BJ (cell line): ENCODE results near the gene SLC15A1. TPM values are rescaled to one million over a fixed set of nuclear protein-coding genes. Genes with fewer than 3 reads are reported as not detected.

ENCODE experiments used
- CTCF ChIA-PET: fragments of 350-600 bp; formaldehyde crosslinking; extraction: SDS; loops from one replicate; lab custom pipeline; 2021; ENCODE audit warnings: antibody characterized with exemption, inconsistent platforms; lab: Yijun Ruan, JAX
- POLR2A ChIA-PET: fragments of 300-600 bp; sonication (Branson Sonifier 250); formaldehyde crosslinking; extraction: SDS; loops from one replicate; lab custom pipeline; 2021; ENCODE audit warnings: antibody characterized with exemption; lab: Charles Lee
- DNase-seq: peaks from one replicate; pipeline ENCODE4 v3.0.0-alpha.2; 2011; ENCODE audit warnings: low read depth
- H3K27me3 ChIP-seq: 2 replicates; pipeline ENCODE4 v1.6.0; 2011; ENCODE audit warnings: low read length; ENCODE audit not compliant: control insufficient read depth, insufficient read depth
- H3K36me3 ChIP-seq: 2 replicates; pipeline ENCODE4 v1.5.1; 2011; ENCODE audit warnings: low read length; ENCODE audit not compliant: control insufficient read depth, insufficient read depth
- H3K4me3 ChIP-seq: 2 replicates; pipeline ENCODE4 v1.5.1; 2011; ENCODE audit warnings: low read depth, mild to moderate bottlenecking, control low read depth, low read length
- polyA plus RNA-seq: library from polyadenylated mRNA; depleted of rRNA; stranded (reverse); fragments of >200 nt; gene quantifications from 2 replicates; pipeline ENCODE4 v1.2.3, GENCODE V29; 2011
- TF ChIP-seq, protein P1 (sequence below): IDR thresholded peaks from 2 replicates; pipeline ENCODE4 v1.5.1; 2011; ENCODE audit warnings: low read depth, mild to moderate bottlenecking, control low read depth, inconsistent platforms, low read length, moderate library complexity; ENCODE audit not compliant: insufficient read depth

The SLC15A1 gene
- polyA plus RNA-seq, 1 experiment = not detected

DNA sequence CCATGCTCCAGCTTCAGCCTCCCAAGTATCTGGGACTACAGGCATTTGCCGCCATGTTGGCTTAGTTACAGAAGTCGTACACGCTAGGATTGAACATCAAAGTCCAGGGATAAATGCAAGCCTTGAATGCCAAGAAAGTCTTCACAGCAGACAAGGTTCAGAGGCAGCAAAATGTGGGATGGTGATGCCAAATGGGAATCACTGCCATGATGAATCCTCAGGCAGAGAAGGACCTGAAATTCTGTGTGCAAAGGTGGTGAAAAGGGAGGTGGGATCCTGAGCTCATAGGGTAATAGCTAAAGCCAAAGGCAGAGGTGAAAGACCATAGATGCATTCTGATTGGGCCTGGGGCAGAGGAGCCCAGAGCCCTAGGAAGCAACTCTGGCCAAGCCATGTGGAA lies 96.2 kb downstream of the SLC15A1 start:
- ChIA-PET CTCF (interaction anchor here (8.5 kb wide), 1 partner anchor 211 kb away, joined by 91 read pairs; no protein-coding TSS in a partner anchor), POLR2A (no interaction called here)
- DNase-seq = no peak
- Histone ChIP-seq H3K27me3 (no peaks in the 10 kb centered on the region), H3K36me3 (no peaks in the 10 kb centered on the region), H3K4me3 (no peak overlapping the region)
- TF ChIP-seq, protein P1, sequence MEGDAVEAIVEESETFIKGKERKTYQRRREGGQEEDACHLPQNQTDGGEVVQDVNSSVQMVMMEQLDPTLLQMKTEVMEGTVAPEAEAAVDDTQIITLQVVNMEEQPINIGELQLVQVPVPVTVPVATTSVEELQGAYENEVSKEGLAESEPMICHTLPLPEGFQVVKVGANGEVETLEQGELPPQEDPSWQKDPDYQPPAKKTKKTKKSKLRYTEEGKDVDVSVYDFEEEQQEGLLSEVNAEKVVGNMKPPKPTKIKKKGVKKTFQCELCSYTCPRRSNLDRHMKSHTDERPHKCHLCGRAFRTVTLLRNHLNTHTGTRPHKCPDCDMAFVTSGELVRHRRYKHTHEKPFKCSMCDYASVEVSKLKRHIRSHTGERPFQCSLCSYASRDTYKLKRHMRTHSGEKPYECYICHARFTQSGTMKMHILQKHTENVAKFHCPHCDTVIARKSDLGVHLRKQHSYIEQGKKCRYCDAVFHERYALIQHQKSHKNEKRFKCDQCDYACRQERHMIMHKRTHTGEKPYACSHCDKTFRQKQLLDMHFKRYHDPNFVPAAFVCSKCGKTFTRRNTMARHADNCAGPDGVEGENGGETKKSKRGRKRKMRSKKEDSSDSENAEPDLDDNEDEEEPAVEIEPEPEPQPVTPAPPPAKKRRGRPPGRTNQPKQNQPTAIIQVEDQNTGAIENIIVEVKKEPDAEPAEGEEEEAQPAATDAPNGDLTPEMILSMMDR = no peak

DNA sequence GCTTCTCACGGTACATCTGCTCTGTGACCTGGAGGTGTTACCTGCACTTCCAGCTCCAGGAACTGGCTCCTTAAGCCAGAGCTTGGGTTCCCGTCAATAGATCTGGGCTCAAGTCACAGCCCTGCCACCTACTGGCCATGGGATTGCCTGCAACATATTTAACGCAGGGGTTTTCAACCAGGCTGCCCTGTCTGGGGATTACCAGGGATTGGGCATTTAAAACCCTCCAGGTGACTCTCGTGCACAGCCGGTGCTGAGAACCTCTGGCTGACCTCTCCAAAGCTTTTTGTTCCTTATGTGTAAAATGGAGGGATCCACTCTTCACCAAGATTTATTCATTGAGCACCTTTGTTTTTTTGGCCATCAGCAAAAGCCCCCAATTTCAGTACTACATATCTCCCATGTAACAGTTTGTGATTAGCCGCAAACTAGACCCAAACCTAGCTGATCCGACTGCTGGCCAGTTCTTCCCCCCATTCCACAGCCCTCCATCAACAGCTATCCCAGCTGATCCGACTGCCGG lies 98.9 kb downstream of the SLC15A1 start:
- Histone ChIP-seq H3K36me3 (no peaks in the 10 kb centered on the region), H3K4me3 (no peak overlapping the region), H3K27me3 (no peaks in the 10 kb centered on the region)
- TF ChIP-seq, protein P1 = peak; percentile 91
- ChIA-PET POLR2A (interaction anchor here (0.7 kb wide), 1 partner anchor 169 kb away, joined by 3 read pairs; no protein-coding TSS in a partner anchor), CTCF (interaction anchor here (0.5 to 8.5 kb wide), 54 partner anchors 9 to 805 kb away, joined by 3 to 91 read pairs (median 4); partner anchors contain the start of gene STK24)
- no peak for DNase-seq

DNA sequence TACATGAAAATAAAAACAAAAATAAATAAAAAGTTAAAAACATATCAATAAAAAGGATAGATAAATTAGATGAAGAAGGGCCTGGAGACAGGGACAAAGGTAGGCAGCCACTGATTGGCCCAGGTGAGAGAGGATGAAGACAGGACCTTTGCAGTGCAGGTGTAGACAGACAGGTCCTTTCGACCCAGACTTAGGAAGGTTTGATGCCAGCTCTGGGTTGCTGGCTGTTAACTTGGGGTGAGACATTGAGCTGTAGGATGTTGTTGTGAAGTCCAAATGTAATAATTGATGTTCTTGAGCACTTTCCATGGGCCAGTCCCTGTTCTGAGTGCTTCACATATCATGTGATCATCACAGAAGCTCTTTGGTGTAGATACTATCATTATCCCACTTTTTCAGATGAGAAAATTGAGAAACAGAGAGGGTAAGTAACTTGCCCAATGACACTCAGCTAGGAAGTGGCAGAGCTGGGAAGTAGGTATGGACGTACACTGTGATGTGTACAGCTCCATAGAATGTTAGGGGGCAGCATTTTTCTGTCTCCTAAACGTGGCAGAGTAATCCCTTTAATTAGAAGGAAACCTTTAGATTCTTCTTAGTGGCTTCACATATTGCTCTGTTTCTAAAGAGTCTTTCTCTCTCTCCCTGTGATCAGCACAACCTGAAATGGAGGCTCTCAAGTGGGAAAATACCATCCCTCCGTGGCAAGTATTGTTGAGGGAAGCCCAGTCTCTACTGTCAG lies 99.6 kb downstream of the SLC15A1 start:
- H3K4me3 ChIP-seq = no peak overlapping the region
- H3K27me3 ChIP-seq = no peaks in the 10 kb centered on the region
- ChIA-PET CTCF (interaction anchor here (0.6 to 8.5 kb wide), 49 partner anchors 9 to 620 kb away, joined by 3 to 91 read pairs (median 5); partner anchors contain the start of gene STK24), POLR2A (interaction anchor here (0.7 kb wide), 1 partner anchor 170 kb away, joined by 3 read pairs; no protein-coding TSS in a partner anchor)
- TF ChIP-seq, protein P1 = no peak
- DNase-seq = no peak
- H3K36me3 ChIP-seq = no peaks in the 10 kb centered on the region

DNA sequence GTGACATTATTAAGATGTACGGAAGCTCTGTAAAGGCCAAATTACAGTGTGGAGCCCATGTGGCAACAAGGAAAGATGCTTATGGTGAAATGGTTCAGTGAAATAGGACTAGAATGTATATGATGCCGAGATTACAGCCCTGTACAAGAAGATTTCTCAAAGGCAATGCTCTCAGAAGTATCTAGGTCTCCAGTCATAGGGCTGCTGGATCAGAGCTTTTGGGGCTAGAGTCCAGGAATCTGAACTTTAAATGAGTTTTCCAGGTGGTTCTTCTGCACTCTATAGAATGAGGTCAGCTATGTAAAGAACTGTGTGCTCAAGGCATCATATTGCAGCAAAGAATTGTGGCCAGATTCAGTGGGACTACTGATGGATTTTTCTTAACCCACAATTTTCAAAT lies 100.2 kb downstream of the SLC15A1 start:
- Histone ChIP-seq H3K4me3 (no peak overlapping the region), H3K36me3 (no peaks in the 10 kb centered on the region), H3K27me3 (no peaks in the 10 kb centered on the region)
- DNase-seq = no peak
- POLR2A ChIA-PET = no interaction called here
- TF ChIP-seq, protein P1 = no peak
- CTCF ChIA-PET = interaction anchor here (0.6 to 8.5 kb wide), 18 partner anchors 9 to 619 kb away, joined by 3 to 91 read pairs (median 6); no protein-coding TSS in a partner anchor

DNA sequence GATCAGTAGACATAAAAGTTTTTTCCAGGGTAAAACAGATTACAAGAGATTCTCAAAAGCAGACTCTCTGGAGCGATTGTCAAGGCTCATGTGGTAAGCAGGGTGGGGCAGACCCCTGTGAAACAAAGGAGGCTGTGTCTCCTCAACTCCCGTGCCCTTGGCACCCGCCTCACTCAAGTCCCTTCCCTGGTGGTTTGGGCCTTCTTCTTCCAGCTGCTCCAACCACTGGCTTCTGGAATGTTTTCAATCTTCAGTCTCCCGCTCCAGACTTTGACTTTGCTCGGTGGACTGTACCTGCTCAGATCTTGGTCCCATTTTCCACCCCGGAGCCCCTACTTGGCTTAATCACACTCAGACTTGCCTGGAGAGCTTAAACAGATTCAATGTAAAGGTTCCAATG lies 100.7 kb downstream of the SLC15A1 start:
- TF ChIP-seq, protein P1 = no peak
- POLR2A ChIA-PET = no interaction called here
- H3K36me3 ChIP-seq = no peaks in the 10 kb centered on the region
- CTCF ChIA-PET = interaction anchor here (1.1 to 8.5 kb wide), 7 partner anchors 12 to 206 kb away, joined by 3 to 91 read pairs (median 6); no protein-coding TSS in a partner anchor
- H3K4me3 ChIP-seq = no peak overlapping the region
- DNase-seq = no peak
- no peaks in the 10 kb centered on the region for H3K27me3 ChIP-seq
